Activated T-cell treated with anti-CD3 and anti-CD28 coated beads for 48 hours (primary cell): ENCODE data around the gene TXNDC5.

ENCODE experiments used
- DNase-seq: peaks from one replicate; pipeline ENCODE4 v3.0.0-alpha.2; 2020; ENCODE audit warnings: low read depth

The TXNDC5 gene

DNA sequence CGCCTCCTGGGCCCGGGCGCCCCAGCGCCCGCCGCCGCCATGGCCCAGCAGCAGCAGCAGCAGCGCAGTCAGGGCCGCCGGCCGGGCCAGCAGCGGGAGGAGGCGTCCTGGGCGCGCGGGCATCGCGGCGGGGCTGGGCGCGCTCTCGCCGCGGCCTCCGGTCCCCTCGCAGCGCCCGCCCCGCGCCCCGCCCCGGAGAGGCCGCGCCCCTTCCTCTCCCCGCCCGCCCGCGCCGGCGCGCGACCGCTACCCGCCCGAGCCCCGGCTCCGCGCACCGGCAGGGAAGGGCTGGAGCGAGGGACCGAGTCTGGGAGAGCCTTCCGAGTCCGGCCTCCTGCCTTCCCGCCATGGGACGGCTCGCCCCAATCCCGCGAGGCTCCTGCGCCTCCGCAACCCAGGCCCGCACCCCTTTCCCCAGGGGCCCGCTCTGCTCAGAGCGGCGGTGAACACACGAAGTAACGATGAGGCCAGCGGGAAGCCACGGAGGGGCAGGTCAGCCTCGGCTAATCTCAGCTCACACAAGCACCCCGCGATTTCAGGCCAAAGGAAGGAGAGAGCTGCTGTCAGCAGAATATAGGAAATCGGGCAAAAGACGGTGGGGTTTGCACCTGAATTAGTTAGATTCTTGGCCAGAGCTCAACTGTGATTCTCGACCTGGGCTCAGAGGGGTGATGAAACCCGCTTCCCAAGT lies at the start of gene TXNDC5:
TXNDC5 (minus strand) TSS at position 135 of the 691 bp plus-strand sequence; CDS start at position 123, 12 bp downstream.
- DNase-seq: peak; percentile 72

DNA sequence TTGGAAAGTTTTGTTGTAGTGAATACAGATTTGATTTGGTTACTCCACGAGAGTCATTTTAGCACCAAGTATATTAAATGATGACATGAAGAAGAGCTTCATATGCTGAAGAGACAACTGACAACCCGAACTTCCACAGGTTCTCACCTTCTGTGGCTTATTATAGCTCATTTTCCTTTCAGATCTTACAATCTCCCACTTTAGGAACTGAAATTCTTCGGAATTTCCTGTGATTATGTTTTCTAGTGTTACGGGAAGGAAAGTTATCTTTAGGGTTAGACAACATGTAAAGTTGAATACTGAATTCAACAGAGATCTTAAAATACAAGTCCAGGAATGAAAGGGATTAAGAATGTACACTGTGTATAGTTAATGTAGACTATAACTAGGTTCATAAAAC lies 49.6 kb upstream of the TXNDC5 start:
- no peak for DNase-seq

DNA sequence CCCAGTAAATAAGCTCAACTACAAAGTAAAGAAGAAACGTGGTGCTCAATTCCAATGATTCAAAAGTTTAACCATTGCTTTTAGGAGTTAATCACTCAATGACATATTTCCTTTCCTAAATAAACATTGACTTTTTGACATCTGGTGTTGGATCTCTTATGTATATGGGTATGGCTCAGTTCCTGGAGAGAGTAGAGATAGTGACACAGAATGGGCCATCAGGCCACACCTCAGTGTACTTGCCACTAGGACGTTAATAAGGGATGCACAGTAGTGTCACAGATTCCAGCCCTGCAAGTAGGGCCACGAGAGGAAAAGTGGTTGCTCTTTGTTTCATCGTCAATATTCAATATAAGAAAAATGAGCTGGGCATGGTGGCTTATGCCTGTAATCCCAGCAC lies 48.9 kb upstream of the TXNDC5 start:
- DNase-seq: no peak

DNA sequence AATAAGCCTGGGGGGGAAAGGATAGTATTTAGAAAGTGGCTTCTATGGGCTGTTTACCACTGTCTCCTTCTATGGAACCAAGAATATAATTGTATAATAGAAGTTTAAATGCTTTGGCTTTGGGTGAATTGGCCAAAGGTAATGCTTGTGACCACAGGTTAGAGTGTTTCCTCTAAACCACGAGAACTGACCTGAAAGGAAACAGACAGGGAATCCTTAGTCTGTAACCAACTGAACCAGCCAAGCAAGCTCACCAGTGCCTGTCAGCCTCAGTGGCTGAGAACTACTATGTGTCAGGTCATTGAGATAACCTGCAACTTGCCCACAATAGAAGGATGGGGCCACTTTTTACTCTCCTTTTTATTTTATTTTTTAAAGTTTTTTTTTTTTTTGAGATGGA lies 47.9 kb upstream of the TXNDC5 start:
- DNase-seq: no peak

DNA sequence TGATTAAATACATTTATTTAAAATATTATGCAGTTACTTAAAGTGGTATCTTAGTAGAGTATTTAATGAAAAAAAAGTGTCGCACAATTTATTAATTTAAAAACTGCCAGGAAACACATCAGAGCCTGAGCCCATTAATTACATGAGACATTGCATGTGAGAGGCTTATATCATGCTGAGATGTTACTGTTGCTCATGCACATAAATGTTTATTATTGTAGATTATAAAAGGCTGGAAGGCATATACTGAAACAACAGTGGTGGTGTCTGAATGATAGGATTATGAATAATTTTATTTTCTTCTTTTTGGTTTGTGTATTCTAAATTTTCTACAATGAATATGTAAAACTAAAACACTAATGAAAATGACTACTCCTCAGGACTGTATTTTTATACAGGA lies 45.7 kb upstream of the TXNDC5 start:
- DNase-seq: no peak

DNA sequence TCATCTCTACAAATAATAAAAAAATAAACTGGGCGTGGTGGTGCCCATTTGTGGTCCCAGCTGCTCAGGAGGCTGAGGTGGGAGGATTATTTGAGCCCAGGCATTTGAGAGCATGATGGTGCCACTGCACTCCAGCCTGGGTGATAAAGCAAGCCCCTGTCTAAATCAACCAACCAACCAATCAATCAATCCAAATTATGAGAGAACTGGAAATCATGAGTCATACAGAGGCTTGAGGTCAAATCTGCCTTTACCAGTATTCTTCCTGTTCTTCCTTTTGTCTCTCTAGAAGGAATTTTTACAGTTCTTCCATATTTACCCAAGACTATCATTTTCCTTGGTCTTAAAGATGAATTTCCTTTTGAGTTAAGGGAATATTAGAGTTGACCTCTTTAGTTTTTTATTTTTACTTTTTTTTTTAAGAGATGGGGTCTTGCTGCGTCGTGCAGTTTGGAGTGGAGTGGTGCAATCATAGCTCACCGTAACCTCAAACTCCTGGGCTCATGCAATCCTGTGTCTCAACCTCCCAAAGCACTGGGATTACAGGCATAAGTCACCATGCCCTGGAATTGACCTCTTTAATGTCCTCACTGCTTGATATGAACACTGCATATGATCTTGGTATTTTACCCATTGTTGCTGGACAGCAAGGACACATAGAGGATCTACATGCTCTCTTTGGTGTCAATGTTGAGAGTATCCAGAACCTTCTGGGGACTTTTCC lies 44.1 kb upstream of the TXNDC5 start:
- DNase-seq: no peak

DNA sequence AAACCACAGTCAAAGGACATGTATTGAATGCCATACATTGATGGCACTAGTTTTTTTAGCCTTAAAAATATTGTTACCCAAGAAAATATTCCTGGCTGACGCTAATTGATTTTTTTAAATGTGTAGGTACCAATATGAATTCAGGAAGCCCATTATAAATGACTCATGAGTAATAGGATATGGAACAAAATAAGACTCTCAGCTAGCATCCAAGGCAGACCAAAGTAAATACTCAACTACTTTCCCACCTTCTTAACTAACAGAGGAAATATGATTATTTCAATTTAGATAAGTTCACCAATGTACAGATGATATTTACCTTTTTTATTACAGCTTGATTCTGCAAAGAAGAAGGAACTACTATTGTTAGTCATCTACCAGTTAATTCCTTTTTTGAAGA lies 43.2 kb upstream of the TXNDC5 start:
- DNase-seq: no peak

DNA sequence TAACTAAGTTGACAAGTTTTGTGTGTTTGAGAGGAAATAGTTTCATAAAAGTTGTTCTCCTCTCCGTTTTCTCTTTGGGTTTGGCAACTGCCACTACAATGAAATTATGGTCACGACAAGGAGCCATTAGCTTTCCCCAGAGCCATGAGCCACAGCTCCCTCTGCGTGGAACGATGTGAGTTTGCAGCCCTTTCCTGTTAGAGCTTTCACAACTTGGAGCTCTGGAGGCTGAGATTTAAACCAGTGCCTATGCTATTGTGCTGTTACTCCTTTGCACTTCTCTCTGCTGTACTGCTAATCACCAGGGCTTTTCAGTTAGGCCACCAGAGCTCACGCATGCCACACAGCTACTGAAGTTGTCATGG lies 29.3 kb upstream of the TXNDC5 start:
- no peak for DNase-seq

DNA sequence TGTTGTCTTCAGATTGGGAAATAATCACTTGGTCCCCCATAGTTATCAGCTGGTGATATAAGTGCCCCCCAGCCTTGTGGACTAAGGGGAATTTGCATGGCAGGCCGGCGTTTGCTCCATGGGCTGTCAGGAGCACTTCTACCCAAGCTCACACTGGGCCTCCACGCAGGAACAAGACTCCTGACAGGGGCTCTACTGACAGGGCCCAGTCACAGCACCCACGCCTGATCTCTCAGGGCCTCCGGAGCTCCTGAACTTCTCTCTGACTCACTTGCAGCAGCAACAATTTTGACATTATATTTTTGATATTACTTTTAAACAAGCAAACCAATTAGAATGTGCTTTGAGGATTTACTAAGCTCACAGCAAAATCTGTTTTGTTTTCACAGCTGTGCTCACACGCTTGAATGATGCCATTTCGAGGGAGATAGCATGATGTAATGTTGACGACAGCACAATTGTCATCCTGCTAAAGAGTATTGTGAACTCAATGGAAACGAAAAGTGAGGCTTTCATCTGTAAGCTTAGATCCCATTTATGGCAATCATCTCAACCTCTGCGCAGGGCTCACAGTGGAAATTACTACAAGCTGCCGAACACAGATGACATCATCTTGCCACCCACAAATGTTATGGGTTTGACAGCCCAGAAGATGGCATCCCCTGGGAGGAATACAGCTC lies 28.7 kb upstream of the TXNDC5 start:
- DNase-seq: no peak

DNA sequence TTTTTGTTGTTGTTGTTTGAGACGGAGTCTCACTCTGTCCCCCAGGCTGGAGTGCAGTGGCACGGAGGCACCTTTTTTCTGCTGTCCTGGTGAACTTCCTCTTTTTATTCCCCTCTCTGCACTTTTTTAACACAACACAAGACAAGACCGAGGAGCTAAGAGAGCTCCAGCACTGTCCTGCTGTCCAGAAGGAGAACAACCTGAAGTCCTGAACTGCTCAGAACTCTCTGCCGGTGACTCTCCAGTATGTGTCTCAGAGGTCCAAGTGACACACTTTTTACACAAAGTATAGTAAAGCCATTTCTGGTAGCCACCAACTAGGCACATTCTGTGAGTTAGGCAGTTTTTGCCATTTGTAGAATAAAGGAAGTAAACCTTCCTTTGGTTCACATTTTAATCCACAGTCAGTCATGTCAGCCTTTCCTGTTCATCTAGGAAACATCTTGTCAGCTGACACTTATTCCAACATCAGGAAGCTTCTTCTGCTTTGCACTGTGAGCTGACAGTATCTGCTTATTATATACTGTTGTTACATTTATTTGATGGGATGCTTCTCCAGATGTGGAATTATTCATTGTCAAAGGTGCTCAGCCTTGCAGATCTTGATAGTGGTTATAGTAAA lies 28.1 kb upstream of the TXNDC5 start:
- no peak for DNase-seq

DNA sequence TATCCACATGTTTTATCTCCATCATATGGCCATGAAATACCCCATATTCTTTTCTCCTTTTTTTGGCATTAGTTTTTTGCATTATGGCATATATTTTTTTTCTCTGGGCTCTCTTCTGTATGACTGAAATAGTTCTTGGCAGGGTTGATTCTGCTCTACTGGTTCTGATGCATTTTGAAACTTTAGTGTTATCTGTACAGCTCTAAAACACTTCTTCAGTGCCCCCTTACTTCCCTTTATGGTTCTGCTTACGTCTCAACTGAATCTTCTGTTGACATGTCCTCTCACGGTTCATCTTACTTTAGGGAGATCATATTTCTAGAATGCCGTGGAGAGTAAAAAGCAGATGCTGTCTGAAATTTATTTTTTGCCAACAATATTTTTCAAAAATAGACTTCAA lies 23.2 kb upstream of the TXNDC5 start:
- no peak for DNase-seq

DNA sequence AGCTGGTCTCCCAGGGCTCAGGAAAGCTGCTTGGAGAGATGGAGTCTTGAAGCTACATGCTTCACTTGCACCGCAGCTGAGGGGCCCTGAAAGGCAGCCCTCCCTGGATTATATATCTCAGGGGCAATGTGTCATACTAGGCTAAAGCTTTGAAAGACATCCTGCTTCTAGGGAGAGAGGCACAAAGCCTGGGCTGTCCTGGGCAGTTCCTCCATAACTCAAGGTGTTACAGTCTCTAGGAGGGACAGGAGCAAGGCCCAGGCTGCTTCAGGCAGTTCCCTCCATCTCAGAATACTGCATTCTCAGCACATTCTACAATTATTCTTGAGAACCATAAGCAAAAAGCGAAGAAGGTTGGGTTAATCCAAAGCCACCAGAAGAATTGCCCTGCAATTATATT lies 22.0 kb upstream of the TXNDC5 start:
- DNase-seq: no peak

DNA sequence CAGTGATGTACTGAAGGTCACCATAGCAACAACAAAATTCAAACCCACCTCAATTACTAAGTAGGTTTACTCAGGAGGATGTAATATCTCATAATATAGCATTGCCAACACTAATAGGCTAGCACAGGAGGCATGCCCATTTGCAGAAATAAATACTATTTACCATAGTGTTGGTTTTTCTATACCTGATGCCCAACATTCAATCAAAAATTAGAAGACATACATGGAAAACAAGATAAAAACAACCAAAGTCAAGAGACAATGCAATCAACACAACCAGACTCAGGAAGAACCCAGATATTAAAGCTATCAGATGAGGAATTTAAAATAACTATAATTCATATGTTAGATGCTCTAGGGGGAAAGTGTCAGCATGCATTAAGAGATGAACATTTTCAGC lies 14.3 kb upstream of the TXNDC5 start:
- no peak for DNase-seq

DNA sequence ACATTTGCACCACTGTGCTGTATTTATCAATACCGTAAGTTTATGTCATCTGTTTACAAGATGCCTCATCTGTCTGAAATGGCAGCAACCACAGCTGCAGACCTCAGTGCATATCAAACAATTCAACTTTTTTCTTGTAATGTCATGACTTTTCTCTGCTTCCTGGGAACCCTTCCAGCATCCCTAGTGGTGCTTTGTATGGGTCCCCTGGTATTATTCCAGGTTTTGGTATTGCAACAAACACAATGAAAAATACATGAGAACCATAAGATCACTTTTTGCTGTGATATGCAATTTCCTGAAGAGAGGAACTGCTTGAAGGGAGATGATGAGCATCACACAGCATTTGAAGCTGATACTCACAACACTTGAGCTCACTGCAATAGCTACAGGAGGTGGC lies 12.0 kb upstream of the TXNDC5 start:
- DNase-seq: no peak

DNA sequence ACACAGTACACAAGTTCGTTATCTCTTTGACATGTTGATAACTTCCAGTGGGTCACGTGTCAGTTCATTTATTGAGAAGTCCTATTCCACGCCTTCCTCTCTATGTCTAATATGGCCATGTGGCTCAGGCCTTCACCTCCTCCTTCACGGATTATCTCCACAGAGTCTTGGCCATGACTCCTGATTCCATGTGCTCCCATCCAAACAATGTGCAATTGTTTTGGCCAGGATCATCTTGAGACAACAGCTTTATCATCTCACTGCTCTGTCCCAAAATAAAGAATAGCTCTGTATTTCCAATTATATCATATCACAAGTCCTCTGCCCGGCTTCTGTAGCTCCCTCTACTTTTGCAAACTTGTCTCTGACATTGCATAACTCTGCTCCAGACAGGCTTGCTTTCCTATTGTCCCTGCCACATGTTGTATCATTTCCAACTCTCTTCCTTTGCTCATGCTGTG lies 11.1 kb upstream of the TXNDC5 start:
- no peak for DNase-seq

DNA sequence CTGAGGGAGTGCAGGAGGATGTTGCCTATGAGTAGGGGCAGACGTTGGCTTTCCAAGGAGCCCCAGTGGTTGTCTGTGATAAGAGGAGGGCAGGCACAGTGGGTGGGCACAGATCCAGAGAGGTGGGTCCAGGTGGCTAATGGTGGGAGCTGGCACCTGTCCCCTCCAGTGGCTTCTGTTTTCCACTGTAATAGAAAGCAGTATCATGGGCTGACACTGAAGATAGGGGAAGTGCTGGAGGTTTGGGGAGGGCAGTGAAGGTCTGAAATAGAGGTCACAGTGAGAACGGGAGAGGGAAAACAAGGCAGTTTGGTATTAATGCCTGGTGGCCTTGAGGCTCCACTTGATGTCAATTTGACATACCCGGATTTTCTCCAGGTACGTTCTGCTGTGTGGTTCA lies 10.5 kb upstream of the TXNDC5 start:
- no peak for DNase-seq

DNA sequence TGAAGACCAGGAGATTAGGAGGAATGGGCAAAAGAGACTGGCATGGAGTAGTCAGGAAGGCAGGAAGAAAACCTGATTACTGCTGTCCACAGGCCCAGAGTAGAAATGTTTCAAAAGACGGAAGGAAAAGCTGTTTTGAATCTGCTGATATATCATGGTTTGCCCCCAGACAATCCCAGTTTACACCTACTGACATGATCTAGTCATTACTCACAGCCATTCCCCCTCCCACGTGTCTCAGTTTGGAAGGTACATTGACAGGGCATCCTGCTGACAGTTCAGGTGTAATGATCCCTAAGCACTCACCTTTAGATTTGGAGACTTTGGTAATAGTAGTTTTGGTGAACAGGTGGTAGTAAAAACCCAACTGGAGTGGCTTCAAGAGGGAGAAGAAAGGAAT lies 9.8 kb upstream of the TXNDC5 start:
- DNase-seq: no peak

DNA sequence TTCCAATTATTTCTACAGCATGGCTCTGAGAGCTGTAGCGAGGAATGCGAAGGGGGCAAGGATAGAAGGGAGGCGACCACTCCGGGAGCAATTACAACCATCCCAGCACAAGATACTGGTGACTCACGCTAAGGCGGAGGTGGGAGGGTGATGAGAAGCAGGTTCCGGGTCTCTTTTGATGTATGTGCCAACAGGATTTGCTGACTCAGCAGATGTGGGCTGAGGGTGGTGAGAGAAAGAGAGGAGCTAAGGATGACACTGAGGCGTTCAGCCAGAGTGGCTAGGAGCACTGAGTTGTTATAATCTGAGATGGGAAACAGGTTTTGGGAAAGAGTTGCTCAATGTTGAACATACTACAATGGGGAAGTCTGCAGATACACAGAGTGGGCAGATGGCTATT lies 9.3 kb upstream of the TXNDC5 start:
- peak; percentile 36 for DNase-seq

DNA sequence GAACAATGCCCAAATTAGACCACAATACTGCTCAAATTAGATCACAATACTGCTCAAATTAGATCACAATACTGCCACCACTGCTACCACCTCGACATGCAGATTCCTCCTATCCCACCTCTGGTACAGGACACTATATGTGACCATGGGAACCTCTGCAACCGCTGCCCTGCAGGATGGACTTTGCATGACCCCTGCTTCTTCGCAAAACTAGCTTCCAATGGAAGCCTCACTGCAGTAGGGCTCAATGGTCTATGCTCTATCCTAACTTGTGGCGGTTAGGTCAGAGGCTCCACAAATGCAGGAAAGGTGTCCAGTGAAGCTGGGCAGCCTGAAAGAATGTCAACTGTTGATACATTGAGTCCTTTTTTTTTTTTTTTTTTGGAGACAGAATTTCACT lies 7.8 kb upstream of the TXNDC5 start:
- DNase-seq: no peak

DNA sequence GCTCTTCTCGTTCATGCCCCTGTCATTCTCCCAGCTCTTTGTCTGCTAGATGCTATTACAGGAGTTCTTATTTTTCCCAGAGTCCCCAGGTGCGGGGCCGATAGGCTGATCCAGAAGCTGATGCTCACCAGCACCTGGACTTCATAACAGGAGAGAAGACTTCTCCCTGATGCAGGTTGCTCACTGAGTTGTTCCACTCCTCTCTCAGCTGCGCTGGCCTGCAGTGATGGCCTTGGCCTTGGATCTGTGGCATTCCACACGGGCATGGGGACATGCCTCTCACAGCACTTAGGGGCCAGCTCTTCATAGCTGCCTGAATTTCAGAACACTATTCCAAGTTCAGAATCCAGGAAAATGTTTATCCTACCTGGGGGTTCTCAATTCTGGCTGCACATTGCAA lies 7.1 kb upstream of the TXNDC5 start:
- no peak for DNase-seq

DNA sequence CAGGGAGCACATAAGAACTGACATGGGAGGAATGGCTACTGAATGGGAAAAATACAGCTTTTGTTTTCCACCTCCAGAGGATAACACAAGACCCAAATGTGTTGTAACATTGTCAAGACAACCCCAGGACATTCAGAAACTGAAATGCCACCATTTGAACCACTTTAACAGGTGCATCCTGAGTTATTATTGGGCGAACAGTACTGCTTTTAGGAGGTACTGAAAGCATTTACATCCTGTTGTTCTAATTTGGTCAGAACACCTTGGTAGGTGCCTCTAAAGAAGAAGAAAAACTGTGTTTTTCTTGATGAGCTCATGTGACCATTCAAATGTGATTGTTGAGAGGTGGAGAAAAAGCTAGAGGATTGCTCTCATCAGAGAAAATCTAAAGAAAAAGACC lies 6.4 kb upstream of the TXNDC5 start:
- DNase-seq: no peak

DNA sequence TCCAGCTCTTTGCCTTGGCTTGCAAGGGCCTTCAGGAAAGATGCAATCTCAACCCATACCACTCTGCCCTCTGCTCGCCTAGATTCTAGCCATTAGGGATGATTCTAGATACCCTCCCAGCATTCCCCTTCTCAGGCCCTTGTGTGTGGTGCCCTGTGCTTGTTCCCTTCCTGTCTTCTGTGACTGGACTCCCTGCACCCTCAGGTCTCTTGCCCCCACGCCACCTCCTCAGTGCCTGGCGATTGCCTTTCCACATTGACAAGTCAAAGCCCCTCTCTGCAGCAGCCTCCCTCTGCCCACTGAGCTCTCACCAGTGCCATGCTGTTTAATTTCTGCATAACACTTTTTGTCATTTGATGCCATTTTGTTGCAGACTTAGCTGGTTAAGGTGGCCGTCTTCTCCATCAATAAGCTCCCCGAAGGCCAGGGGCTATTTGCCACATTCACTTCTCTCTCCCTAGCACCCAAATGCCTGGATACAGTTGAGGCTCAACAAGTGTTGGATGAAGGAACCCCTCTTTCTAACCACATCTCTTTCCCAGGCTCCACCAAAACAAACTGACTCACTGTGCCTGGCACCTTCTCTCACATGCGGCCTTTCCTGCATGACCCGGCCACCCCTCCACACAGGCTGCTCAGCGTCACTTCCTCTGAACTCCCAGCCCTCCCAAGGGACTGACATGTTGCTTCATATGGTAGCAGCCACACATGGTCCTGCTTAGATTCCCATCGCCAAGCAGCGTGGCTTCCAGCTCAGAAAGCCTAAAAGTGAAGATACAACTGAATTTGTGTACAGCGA lies 4.6 kb upstream of the TXNDC5 start:
- no peak for DNase-seq
